Stimulated activated CD8-positive, alpha-beta memory T cell treated with anti-CD3 and anti-CD28 coated beads, Interleukin-7, amount 100 ng/mL, for 48 hours (primary cell): ENCODE measurements around the gene PLXNB1.
A peak's percentile ranks its signal among the peaks of the same experiment; 100 is the strongest.
"Not testable (repeated sequence)": the region's sequence is repeated elsewhere in the genome, so short reads cannot be mapped to it uniquely, and the experiment has no call there.

Source experiments
- DNase-seq, 2 donors: peaks; one replicate each; pipeline ENCODE4 v3.0.0-alpha.2; 2020; ENCODE audit warnings: low read depth in 1 of 2; ENCODE audit errors: extremely low read depth in 1 of 2

The PLXNB1 gene

DNA sequence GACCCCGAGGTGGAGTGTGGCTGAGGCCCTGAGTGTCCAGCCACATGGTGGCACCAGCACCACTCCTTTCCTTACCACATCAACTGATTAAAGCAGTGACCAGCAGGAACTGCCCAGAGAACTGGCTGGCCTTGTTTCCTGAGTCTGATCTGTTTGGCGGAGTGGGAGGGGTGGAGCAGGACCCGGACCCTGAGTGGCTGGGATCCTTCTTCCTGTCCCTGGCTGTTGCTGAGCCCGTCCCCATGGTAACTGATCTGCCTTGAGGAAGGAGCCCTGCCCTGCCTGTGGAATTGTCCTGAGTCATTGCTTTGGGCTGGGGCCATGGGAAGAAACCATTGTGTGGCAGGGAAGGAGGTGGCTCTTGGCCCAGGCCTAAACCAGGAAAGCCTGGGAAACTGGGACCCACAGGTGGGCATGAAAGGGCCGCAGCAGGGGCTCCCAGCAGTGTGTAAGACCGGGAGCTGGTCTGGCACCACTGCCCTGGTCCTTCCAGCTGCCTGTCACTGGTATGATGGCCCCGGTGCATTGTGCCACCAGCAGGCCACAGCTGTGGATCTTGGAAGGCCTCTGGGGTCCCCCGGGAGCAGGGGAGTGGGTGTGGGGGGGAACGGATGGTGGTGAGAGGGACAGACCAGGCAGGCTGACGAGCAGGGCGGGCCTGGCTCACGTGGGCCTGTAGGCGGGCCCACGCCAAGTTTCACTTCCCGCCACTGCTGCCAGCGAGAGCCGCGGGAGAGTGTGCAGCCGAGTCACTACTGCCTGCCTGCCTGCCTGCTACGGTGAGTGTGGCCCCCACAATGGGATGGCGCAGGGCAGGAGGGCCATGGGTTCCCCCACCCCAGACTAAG is 35.9 kb upstream of the PLXNB1 start:
- DNase-seq, result peak; percentile 69 to 74

DNA sequence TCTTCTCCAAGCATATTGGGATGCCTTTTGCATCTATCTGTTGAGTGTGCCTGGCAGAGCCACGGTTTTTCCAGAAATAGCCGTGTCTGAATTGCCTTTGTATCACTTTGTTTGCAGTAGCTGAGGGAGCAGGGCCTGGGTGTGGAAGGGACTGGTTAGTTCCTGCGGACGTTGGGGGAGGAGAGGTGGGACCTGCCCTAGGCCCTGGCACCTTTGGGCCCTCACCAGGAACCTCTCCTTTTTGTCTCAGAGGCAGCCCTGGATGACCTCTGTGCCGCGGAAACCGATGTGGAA is 35.3 kb upstream of the PLXNB1 start:
- DNase-seq, result no peak

DNA sequence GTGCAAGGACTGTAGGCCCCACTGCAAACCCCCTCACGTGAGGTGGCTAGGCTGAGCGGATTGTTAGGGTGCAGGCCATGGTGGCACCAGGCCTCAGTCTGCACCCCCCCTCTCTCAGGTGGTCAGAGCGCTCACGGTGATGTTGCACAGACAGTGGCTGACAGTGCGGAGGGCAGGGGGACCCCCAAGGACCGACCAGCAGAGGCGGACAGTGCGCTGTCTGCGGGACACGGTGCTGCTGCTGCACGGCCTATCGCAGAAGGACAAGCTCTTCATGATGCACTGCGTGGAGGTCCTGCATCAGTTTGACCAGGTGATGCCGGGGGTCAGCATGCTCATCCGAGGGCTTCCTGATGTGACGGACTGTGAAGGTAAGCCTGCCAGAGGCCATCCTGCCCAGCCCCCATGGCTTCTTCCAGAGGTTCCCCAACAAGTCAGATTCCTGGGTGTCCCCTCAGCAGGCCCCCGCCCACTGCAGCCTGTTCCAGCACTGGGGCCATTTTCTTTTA is 34.9 kb upstream of the PLXNB1 start:
- no peak for DNase-seq

DNA sequence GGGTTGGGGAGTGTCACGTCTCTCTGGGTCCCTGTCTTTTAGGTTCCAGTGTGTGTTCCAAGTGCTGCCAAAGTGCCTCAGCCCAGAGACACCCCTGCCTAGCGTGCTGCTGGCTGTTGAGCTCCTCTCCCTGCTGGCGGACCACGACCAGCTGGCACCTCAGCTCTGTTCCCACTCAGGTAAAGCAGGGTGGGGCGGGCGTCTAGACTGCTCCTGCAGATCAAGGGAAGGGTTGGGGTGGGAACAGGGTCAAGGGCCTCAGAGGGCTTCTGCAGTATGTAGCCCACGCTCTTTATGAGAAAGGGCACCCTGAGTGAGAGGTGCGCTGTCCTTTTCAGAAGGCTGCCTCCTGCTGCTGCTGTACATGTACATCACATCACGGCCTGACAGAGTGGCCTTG is 33.8 kb upstream of the PLXNB1 start:
- no peak for DNase-seq

DNA sequence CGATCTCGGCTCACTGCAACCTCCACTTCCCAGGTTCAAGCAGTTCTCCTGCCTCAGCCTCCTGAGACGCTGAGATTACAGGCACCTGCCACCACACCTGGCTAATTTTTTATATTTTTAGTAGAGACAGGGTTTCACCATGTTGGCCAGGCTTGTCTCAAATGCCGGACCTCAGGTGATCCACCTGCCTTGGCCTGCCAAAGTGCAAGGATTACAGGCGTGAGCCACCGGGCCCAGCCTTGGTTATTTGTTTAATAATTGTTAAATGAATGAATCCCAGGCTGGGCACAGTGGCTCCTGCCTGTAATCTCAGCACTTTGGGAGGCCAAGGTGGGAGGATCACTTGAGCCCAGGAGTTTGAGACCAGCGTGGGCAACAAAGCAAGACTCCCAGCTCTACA is 31.9 kb upstream of the PLXNB1 start:
- DNase-seq, result not testable (repeated sequence)

DNA sequence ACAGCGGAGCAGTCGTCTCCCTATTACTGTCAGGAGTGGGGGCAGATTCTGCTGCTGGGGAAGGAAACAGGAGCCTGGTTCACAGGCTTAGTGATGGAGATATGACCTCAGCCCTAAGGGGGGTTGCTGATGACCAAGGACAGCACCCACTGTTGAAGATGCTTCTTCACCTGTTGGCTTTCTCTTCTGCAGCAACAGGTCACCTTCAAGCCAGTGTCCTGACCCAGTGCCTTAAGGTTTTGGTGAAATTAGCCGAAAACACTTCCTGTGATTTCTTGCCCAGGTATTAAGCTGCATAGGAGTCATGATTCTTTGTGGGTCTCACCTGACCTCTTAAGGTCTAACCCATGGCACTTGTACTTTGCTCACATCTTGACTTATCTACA is 30.6 kb upstream of the PLXNB1 start:
- DNase-seq, result no peak

DNA sequence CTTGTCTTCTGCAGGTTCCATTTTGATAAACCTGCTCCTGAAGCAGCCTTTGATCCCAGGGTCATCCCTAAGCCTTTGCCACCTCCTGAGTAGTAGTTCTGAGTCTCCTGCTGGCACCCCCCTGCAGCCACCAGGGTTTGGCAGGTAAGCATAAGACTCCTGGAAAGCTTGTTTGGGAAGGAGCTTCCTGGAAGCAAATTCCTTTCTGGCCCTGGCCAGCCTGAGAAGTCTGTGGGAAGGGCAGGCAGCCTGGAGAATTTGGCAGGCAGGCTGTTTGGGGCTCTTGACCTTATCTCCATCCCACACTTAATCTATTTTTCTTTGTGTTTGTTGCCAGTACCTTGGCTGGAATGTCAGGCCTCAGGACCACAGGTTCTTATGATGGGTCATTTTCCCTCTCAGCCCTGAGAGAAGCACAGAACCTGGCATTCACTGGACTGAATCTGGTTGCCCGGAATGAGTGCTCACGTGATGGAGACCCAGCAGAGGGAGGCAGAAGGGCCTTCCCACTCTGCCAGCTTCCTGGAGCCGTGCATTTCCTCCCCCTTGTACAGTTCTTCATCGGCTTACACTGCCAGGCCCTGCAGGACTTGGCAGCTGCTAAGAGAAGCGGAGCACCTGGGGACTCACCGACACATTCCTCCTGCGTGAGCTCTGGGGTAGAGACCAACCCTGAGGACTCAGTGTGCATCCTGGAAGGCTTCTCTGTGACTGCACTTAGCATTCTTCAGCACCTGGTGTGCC is 30.1 kb upstream of the PLXNB1 start:
- DNase-seq, result no peak

DNA sequence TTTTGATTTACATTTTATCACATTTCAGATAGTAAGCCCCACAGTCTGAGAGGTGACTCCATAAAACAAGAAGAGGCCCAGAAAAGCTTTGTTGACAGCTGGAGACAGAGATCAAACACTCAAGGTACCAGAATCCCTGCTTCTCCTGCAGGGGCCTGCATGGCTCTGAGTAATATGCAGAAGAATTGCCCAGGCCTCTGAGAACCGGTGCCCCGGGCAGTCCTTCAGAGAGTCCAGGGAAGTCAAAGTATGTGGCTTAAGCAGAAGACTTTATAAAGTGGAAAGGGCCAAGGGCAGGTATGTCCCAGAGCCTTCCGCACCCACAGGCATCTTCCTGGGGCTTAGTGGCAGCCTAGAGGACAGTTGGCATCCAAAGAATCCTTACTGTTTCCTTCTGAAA is 29.4 kb upstream of the PLXNB1 start:
- no peak for DNase-seq

DNA sequence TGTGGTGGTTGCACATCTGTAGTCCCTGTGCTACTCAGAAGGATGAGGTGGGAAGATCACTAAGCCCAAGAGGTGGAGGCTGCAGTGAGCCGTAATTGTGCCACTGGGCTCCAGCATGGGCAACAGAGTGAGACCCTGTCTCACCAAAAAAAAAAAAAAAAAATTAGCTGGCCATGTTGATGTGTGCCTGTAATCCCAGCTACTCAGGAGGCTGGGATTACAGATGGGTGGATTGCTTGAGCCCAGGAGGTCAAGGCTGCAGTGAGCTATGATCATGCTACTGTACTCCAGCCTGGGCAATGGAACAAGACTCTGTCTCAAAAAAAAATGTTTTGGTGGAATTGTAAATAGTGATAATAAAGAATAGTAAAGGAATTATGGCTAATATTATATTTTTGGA is 26.6 kb upstream of the PLXNB1 start:
- DNase-seq, result no peak

DNA sequence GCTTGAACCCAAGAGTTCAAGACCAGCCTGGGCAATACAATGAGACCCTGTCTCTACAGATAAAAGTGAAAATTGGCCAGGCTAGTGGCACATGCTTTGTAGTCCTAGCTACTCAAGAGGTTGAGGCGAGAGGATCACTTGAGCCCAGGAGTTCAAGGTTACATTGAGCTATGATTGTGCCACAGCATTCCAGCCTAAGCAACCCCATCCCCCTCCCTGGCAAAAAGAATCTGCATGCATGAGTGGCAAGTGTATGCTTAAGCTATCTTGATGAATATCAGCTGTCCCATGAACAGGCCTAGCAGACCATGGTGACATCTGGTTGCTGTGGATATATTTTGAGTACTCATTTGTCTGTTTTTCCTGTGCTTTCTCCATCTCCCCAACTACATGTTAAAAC is 21.4 kb upstream of the PLXNB1 start:
- DNase-seq, result no peak

DNA sequence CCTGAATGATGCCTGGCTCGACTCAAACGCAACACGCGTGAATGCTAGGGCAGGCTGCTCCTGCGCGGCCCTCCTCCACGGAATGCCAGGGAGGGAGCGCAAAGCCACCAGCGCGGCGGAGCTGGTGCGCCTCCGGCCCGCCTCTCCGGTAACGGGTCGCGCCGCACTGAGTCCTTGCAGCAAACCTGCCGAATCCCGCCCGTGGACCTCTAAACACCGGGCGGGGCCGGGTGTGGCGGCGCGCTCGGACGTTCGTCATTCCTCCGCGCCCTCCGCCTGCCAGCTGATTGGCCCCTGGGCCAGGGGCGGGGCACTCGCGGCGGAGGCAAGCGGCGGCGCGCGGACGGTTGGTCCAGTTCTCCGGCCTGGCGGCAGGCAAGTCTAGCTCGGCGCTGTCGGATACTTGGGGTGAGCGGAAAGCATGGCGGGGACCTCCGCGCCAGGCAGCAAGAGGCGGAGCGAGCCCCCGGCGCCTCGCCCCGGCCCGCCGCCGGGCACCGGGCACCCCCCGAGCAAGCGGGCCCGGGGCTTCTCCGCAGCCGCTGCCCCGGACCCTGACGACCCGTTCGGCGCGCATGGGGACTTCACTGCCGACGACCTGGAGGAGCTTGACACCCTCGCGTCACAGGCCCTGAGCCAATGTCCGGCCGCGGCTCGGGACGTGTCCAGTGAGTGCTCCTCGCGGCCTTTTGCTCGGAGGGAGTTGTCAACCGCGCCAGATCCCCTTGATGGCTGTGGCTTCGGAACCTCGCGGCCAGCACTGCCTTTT is 16.7 kb upstream of the PLXNB1 start, which contains the start of gene ATRIP:
Gene ATRIP (plus strand): TSS at position 313 of the 769 bp plus-strand sequence. CDS start 109 bp downstream, at position 422.
- peak; percentile 80 to 82 for DNase-seq

DNA sequence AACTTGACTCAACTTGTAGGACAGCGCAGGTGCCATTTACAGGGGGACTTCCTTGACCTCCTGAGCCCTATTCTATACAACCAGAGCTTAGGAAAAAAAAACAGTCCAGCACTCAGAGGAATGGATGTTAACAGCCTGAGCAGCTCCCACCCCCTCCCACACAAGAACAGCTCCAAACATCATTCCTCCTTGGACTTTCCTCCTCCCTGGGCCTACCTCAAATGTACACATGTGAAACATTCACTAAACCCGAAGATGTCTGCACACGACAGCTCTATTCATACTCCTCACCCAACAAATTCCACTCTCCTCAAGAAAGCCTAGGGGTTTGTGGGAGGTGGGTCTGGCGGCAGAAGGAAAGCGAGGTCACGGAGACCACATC is 16.1 kb upstream of the PLXNB1 start:
- DNase-seq, result no peak

DNA sequence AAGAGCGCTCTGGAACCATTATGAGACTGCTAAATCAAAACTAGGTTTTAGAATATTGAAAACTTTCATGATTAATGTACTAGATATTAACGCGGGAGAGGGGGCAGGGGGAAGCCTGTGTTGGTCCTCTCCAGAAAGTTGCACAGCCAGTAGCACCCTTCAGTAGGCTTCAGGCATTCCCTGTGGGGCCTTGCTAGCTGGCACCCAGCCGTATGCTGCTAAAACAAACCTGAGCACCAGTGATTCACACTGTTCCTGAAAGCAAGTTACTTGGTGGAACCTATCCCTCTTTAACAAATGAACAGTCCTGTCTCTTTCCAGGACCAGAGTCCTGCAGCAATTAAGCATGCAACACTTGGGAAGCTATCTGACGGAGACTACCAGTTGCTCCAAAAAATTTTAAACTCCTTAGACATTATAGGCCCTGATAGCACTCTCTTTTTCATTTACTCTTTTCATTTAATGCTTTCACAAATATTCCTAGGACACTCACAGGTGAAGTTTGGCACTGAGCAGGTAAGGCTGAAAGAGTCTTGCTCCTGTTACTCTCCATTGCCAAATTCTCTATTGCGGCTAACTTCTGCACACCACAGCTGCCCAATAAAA is 15.5 kb upstream of the PLXNB1 start:
- DNase-seq, result no peak

DNA sequence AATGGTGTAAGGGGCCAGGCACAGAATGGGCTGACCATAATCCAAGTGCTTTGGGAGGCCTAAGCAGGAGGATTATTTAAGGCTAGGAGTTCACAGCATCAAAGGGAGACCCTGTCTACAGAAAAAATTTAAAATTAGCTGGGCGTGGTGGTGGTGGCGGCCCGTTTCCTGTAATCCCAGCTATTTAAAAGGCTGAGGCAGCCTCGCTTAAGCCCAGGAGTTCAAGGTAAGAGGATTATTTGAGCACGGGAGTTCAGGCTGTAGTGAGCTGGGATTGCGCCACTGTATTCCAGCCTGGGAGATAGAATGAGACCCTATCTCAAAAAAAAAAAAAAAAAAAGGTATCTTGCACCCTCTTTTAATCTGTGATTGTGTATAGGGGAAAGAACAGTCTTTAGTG is 12.1 kb upstream of the PLXNB1 start:
- no peak for DNase-seq

DNA sequence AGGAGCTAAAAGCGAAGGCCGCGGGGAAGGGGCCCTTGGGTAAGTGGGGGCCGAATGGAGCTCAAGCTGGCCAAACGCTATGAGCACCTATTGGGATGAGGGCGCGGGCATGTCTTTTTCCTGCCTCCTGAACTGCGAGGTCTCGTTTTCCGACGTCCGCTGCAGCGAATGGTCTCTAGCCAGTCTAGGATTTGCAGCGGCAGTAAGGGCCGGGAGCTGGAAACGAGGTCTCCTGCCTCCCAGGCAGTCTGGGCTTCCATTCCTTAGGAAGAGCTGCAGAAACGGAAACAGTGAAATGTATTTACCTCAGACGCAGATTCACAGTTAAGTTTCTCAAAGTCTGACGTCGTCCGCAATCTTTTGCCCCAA is 10.7 kb upstream of the PLXNB1 start:
- no peak for DNase-seq

DNA sequence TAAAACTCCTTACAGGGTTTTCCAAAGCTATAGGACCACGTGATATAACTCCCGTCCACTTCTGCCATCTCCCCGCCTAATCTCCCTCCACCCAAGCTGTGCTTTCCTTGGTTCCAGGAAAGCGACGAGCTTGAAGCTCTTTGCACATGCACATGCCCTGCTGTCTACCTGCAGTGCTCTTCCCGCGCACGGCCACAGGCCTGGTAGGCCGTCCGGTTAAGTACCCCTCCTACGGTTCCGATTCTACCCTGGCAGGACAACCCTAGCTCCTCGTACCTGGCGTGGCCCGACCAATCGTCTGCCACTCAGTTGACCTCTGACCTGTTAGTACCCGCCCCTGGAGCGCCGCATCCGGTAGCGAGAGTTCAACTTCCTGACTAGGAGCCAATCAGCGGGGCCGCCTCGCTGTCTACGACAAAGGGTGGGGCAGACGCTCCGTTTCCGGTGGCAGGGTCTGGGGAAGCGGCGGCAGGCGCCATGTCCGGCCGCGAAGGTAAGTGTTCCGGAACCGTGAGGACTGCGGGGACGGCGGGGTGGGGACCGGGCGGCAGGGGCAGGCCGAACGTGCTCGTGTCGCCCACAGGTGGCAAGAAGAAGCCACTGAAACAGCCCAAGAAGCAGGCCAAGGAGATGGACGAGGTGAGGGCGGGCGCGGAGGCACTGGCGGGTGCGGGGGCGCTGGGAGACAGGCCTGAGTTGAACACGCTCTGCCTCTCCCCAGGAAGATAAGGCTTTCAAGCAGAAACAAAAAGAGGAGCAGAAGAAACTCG is 10.1 kb upstream of the PLXNB1 start, which contains the start of the genes CCDC51 and TMA7:
Gene CCDC51 (minus strand): TSS at position 300 of the 770 bp plus-strand sequence. CDS start 4,991 bp downstream, outside the sequence.
Gene TMA7 (plus strand): TSS at position 438 of the 770 bp plus-strand sequence. CDS start 40 bp downstream, at position 478.
- peak; percentile 97 to 99 for DNase-seq

DNA sequence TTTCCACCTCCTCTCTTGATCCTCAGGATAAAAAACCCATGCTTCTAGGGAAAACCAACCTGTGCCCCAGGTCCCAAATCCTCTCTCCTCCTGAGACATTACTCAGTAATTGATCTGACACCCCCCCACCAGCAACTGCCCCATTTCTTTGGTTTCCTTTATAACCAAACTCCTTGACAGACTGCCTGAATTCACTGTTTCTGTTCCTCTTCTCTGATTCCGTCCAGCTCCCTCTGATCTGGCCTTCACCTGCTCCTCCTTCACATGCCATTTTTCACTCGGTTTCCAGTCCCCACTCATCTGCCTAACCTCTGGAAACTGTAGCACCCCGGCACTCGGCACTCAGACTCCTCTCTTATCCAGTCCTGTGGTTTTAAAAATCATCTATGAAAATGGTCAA is 7.9 kb upstream of the PLXNB1 start:
- no peak for DNase-seq

DNA sequence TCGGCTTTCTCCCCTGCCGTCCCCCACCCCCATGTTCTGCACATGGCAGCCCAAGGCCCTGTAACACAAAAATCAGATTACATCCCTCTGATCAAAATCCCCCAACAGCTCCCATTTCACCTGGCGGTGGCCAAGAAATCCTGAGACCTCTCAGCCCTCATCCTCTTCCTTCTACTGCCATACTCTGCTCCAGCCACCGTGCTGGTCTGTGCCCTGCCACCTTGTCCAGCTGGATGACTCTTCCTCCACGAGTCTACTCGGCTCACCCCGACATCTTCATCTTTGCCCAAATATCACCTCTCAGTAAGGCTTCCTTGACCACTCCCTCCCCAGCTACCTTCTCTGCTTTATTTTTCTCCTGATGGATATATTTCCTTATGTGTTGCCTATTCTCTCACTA is 7.0 kb upstream of the PLXNB1 start:
- no peak for DNase-seq

DNA sequence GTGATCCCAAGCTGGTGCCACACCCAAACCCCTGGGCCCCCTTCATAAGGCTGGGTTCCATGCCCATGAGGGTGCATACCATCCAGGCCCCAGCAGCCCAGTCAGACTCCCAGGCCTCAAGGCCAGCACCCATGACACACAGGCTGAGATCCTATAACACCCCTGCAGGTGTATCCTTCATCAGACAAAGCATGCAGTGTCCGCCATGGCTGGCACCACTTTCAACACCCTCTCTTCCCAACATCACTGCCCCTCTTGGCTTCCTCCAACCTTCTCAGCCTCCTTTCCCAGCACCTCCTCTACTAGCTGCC is 6.5 kb upstream of the PLXNB1 start:
- no peak for DNase-seq

DNA sequence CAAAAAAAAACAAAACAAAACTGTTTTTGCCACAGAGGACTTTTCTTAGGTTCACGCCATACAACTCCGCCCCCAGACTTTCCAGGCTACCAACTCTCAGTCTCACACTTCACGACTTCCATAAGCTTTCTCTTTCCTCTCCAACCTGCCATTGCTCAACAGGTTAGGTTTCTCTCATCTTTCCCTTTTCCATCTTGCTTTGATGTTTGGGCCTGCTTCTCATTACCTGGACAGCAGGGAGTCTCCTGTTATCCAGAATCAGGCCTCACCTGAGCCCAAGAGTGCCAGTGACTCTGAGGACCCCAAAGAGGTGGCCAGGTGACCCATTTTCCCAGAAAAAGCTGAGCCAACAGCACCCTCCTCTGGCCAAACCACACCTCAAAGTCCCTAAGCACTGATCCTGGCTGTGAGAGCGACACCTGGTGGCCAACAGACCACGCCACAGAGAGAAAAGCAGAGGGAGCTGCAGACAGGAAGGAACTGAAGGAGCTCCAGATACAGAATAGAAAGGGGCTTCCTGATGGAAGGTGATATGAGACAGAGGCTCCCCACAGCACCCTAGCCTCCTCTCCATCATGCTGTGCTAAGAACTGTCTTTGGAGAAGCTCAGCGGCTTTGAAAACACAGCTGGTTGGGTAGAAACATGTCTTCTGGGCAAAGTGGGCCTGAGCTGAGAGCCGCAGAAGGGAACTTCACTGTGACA is 6.0 kb upstream of the PLXNB1 start:
- peak; percentile 60 to 68 for DNase-seq
